ENCODE results near the gene PCDHA8.
"Not testable (repeated sequence)": the region's sequence is repeated elsewhere in the genome, so short reads cannot be mapped to it uniquely, and the experiment has no call there.

The PCDHA8 gene

DNA sequence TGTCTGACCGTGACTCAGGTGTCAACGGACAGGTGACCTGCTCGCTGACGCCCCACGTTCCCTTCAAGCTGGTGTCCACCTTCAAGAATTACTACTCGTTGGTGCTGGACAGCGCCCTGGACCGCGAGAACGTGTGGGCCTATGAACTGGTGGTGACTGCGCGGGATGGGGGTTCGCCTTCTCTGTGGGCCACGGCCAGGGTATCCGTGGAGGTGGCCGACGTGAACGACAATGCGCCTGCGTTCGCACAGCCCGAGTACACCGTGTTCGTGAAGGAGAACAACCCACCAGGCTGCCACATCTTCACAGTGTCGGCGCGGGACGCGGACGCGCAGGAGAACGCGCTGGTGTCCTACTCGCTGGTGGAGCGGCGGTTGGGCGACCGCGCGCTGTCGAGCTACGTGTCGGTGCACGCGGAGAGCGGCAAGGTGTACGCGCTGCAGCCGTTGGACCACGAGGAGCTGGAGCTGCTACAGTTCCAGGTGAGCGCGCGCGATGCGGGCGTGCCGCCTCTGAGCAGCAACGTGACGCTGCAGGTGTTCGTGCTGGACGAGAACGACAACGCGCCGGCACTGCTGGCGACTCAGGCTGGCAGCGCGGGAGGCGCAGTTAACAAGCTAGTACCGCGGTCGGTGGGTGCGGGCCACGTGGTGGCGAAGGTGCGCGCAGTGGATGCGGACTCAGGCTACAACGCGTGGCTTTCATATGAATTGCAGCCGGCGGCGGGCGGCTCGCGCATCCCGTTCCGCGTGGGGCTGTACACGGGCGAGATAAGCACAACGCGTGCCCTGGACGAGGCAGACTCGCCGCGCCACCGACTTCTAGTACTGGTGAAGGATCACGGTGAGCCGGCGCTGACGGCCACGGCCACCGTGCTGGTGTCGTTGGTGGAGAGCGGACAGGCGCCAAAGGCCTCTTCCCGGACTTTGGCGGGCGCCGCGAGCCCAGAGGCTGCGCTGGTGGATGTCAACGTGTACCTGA is 29.5 kb downstream of the PCDHA8 start:
- DNase-seq = no peak

GRCh38 chr5:140875085-140876065 is 34.4 kb downstream of the PCDHA8 start, which contains the start of gene PCDHA12:
Gene PCDHA12 (plus strand): TSS chr5:140875308. CDS start chr5:140875473, 165 bp downstream.
- DNase-seq = no peak

GRCh38 chr5:140876541-140877261 is 35.7 kb downstream of the PCDHA8 start:
- DNase-seq = not testable (repeated sequence)

- no peak for DNase-seq
Observed at GRCh38 chr5:140877262-140877581, 36.2 kb downstream of the PCDHA8 start.

DNA sequence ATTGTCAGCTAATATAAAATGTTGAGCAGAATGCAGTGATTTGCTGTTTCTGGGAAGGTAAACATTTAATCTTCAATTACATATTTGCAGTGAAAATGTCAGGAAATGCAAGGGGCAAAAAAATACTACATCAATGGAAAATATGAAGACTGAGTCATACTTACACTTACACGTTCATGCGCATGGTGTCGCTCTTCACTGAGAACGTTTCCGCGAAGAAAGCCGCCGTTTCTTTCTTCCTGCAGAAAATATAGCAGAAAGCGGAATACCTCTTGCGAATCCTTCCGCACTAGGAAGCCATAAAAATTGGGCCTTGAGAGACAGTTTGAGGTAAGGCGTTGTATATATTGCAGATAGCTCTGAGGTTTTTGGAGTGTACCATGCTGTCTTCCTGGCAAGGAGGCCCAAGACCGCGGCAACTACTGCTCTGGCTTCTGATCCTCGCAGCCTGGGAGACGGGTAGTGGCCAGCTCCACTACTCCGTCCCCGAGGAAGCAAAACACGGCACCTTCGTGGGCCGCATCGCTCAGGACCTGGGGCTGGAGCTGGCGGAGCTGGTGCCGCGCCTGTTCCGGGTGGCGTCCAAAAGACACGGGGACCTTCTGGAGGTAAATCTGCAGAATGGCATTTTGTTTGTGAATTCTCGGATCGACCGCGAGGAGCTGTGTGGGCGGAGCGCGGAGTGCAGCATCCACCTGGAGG is 41.1 kb downstream of the PCDHA8 start, which contains the start of gene PCDHA13:
PCDHA13 (plus strand) TSS at position 236 of the 702 bp plus-strand sequence; CDS start at position 381, 145 bp downstream.
- DNase-seq = no peak

DNA sequence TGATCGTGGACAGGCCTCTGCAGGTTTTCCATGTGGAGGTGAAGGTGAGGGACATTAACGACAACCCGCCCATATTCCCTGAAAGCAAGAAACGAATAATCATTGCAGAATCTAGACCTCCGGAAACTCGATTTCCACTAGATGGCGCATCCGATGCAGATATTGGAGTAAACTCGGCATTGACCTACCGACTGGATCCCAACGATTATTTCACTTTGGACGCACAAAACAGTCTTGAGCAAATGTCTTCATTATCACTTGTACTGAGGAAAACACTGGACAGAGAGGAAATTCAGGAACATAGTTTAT is 41.6 kb downstream of the PCDHA8 start:
- no peak for DNase-seq

- no peak for DNase-seq
Observed at GRCh38 chr5:140883373-140883772, 42.4 kb downstream of the PCDHA8 start.

DNA sequence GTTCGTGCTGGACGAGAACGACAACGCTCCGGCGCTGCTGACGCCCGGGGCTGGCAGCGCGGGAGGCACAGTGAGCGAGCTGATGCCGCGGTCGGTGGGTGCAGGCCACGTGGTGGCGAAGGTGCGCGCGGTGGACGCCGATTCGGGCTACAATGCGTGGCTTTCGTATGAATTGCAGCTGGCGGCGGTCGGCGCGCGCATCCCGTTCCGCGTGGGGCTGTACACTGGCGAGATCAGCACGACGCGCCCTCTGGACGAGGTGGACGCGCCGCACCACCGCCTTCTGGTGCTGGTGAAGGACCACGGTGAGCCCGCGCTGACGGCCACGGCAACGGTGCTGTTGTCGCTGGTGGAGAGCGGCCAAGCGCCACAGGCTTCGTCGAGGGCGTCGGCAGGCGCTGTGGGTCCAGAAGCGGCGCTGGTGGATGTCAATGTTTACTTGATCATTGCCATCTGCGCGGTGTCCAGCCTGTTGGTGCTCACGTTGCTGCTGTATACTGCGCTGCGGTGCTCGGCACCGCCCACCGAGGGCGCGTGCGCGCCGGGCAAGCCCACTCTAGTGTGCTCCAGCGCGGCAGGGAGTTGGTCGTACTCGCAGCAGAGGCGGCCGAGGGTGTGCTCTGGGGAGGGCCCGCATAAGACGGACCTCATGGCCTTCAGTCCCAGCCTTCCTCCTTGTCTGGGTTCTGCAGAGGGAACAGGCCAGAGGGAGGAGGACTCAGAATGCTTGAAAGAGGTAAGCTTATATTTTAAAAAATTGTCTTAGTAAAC is 43.1 kb downstream of the PCDHA8 start:
- no peak for DNase-seq
